Measurements from ENCODE around the gene MEX3B.
"Not testable (repeated sequence)": the region's sequence is repeated elsewhere in the genome, so short reads cannot be mapped to it uniquely, and the experiment has no call there.

Gene MEX3B

GRCh38 chr15:82043130-82043673, 2.6 kb downstream of the MEX3B start:
- no peak overlapping the region for H3K4me3 ChIP-seq (ENCODE audit: low read length)
- no peak for TF ChIP-seq ZNF274 (IDR thresholded peaks at IDR 0.05; ENCODE audit: low read depth, low read length)

- H3K4me3 ChIP-seq (ENCODE audit: low read length) = no peak overlapping the region
- no peak for TF ChIP-seq ZNF274 (IDR thresholded peaks at IDR 0.05; ENCODE audit: low read depth, low read length)
Observed at GRCh38 chr15:82040862-82041261, 5.0 kb downstream of the MEX3B start.

GRCh38 chr15:82040390-82040789, 5.4 kb downstream of the MEX3B start:
- no peak for TF ChIP-seq ZNF274 (IDR thresholded peaks at IDR 0.05; ENCODE audit: low read depth, low read length)
- no peak overlapping the region for H3K4me3 ChIP-seq (ENCODE audit: low read length)

GRCh38 chr15:82039871-82040270, 5.9 kb downstream of the MEX3B start:
- H3K4me3 ChIP-seq (ENCODE audit: low read length) = no peak overlapping the region
- TF ChIP-seq ZNF274 (IDR thresholded peaks at IDR 0.05; ENCODE audit: low read depth, low read length) = no peak

GRCh38 chr15:82036461-82036860, 9.4 kb downstream of the MEX3B start:
- no peak overlapping the region for H3K4me3 ChIP-seq (ENCODE audit: low read length)
- no peak for TF ChIP-seq ZNF274 (IDR thresholded peaks at IDR 0.05; ENCODE audit: low read depth, low read length)

GRCh38 chr15:82031871-82032270, 13.9 kb downstream of the MEX3B start:
- H3K4me3 ChIP-seq (ENCODE audit: low read length) = no peak overlapping the region
- TF ChIP-seq ZNF274 (IDR thresholded peaks at IDR 0.05; ENCODE audit: low read depth, low read length) = no peak

GRCh38 chr15:82030176-82030575, 15.6 kb downstream of the MEX3B start:
- no peak overlapping the region for H3K4me3 ChIP-seq (ENCODE audit: low read length)
- TF ChIP-seq ZNF274 (IDR thresholded peaks at IDR 0.05; ENCODE audit: low read depth, low read length) = no peak

GRCh38 chr15:82028163-82028562, 17.7 kb downstream of the MEX3B start:
- not testable (repeated sequence) for H3K4me3 ChIP-seq (ENCODE audit: low read length)

- TF ChIP-seq ZNF274 (IDR thresholded peaks at IDR 0.05; ENCODE audit: low read depth, low read length) = no peak
- H3K4me3 ChIP-seq (ENCODE audit: low read length) = no peak overlapping the region
Observed at GRCh38 chr15:82021992-82022391, 23.8 kb downstream of the MEX3B start.

- no peak overlapping the region for H3K4me3 ChIP-seq (ENCODE audit: low read length)
Observed at GRCh38 chr15:82020625-82021394, 25.0 kb downstream of the MEX3B start.

GRCh38 chr15:82018201-82018600, 27.6 kb downstream of the MEX3B start:
- no peak overlapping the region for H3K4me3 ChIP-seq (ENCODE audit: low read length)
- no peak for TF ChIP-seq ZNF274 (IDR thresholded peaks at IDR 0.05; ENCODE audit: low read depth, low read length)

More at GRCh38 chr15:82020625-82021394, 25.0 kb downstream of the MEX3B start:
- TF ChIP-seq ZNF274 (IDR thresholded peaks at IDR 0.05; ENCODE audit: low read depth, low read length) = no peak

- H3K4me3 ChIP-seq (ENCODE audit: low read length) = no peak overlapping the region
- TF ChIP-seq ZNF274 (IDR thresholded peaks at IDR 0.05; ENCODE audit: low read depth, low read length) = no peak
Observed at GRCh38 chr15:82017656-82018055, 28.2 kb downstream of the MEX3B start.

GRCh38 chr15:82014989-82015388, 30.8 kb downstream of the MEX3B start:
- TF ChIP-seq ZNF274 (IDR thresholded peaks at IDR 0.05; ENCODE audit: low read depth, low read length) = no peak
- no peak overlapping the region for H3K4me3 ChIP-seq (ENCODE audit: low read length)

- H3K4me3 ChIP-seq (ENCODE audit: low read length) = no peak overlapping the region
- no peak for TF ChIP-seq ZNF274 (IDR thresholded peaks at IDR 0.05; ENCODE audit: low read depth, low read length)
Observed at GRCh38 chr15:82012908-82013307, 32.9 kb downstream of the MEX3B start.

GRCh38 chr15:82005239-82005638, 40.6 kb downstream of the MEX3B start:
- no peak for TF ChIP-seq ZNF274 (IDR thresholded peaks at IDR 0.05; ENCODE audit: low read depth, low read length)
- no peak overlapping the region for H3K4me3 ChIP-seq (ENCODE audit: low read length)

GRCh38 chr15:82003916-82004315, 41.9 kb downstream of the MEX3B start:
- no peak for TF ChIP-seq ZNF274 (IDR thresholded peaks at IDR 0.05; ENCODE audit: low read depth, low read length)
- H3K4me3 ChIP-seq (ENCODE audit: low read length) = no peak overlapping the region

- H3K4me3 ChIP-seq (ENCODE audit: low read length) = not testable (repeated sequence)
Observed at GRCh38 chr15:81995081-81995480, 50.7 kb downstream of the MEX3B start.

All from GM08714 (cell line).